Activated CD8-positive, alpha-beta memory T cell treated with anti-CD3 and anti-CD28 coated beads for 4 hours (primary cell): ENCODE results near the gene PTPRJ.
"Not testable (repeated sequence)": the region's sequence is repeated elsewhere in the genome, so short reads cannot be mapped to it uniquely, and the experiment has no call there.

Source experiments
- DNase-seq, 2 donors: peaks; one replicate each; pipeline ENCODE4 v3.0.0-alpha.2; 2020; ENCODE audit warnings: low read depth in 2 of 2

Gene PTPRJ

DNA sequence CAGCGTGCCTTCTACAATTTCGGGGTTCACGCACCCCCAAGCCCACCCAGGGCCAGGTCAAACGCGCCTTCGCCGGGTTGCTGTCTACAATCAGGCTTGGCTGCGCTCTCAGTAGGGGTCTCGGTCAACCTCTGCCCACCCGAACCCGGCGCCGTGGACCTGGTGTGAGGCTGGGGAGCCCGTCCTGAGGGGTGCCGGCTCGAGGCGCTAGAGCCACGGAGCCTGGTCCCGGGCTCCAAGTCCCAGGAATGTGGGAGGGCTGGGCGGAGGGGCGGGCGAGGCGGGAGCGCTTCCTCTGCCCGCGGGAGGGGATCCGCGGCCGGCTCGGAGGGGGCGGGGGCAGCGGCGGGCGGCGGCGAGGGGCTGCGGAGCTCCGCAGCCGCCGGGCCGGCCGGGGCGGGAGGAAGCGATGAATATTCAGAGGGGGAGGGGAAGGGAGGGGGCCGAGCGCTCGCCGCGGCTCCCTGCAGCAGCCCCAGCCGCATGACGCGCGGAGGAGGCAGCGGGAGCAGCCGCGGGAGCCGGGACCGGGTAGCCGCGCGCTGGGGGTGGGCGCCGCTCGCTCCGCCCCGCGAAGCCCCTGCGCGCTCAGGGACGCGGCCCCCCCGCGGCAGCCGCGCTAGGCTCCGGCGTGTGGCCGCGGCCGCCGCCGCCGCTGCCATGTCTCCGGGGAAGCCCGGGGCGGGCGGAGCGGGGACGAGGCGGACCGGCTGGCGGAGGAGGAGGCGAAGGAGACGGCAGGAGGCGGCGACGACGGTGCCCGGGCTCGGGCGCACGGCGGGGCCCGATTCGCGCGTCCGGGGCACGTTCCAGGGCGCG lies at the start of gene PTPRJ:
TSS of gene PTPRJ (plus strand) at position 472 of the 819 bp plus-strand sequence. CDS start 354 bp downstream, outside the sequence.
- peak; percentile 27 to 29 for DNase-seq

DNA sequence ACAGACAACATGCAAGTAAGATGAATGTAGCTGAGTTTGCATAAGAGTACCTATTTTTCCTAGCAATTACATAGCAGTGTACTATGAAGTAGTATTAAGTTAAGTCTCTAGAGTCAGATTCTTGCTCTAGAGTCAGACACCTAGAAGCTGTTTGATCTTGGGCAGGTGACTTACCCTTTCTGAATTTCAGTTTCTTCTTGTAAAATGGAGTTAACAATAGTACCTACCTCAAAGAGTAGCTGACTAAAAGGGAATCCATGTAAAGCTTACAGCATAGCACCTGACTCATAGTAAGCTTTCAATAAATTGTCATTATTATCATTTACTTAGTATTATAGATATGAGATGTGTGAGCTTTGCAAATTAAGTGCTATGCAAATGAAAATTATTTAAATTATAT lies 47.8 kb upstream of the PTPRJ start:
- no peak for DNase-seq

DNA sequence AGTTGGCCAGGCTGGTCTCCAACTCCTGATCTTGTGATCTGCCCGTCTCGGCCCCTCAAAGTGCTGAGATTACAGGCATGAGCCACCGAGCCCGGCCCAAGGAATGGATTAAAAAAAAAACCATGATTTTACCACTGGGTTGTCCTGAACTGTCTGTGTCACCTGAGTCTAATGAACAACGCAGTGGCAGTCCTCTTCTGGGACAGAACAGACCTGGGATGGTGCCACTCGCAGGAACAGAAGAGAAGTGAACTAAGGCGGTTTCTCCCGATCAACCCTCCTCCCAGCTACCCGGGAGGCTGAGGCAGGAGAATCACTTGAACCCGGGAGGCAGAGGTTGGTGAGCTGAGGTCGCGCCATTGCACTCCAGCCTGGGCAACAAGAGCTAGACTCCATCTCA lies 46.6 kb upstream of the PTPRJ start:
- not testable (repeated sequence) for DNase-seq

DNA sequence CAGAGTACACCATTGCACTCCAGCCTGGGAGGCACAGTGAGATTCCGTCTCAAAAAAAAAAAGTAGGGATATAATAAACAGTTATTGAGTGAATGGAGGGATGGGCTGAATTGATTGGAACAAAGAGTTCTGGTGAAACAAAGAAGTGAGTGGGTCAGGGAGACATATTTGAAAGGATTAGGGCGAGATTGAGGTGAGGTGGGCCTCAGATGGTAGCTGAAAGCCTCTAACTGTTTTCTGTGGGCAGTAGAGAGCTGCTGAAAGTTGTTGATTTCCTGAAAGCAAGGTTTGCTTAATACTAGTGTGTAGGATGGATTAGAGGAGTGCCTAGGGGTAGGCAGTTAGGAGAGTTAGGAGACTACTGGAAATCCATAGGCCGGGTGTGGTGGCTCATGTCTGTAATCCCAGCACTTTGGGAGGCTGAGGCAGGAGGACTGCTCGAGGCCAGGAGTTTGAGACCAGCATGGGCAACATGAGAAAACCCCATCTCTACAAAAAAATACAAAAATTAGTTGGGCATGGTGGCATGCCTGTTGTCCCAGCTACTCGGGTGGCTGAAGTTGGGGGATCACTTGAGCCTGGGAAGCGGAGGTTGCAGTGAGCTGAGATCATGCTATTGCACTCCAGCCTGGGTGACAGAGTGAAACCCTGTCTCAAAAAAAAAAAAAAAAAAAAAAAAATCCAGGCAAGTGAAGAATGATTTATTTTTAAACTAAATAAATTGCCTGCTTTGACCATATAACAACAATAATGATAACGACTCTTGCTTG lies 41.4 kb upstream of the PTPRJ start:
- no peak for DNase-seq

DNA sequence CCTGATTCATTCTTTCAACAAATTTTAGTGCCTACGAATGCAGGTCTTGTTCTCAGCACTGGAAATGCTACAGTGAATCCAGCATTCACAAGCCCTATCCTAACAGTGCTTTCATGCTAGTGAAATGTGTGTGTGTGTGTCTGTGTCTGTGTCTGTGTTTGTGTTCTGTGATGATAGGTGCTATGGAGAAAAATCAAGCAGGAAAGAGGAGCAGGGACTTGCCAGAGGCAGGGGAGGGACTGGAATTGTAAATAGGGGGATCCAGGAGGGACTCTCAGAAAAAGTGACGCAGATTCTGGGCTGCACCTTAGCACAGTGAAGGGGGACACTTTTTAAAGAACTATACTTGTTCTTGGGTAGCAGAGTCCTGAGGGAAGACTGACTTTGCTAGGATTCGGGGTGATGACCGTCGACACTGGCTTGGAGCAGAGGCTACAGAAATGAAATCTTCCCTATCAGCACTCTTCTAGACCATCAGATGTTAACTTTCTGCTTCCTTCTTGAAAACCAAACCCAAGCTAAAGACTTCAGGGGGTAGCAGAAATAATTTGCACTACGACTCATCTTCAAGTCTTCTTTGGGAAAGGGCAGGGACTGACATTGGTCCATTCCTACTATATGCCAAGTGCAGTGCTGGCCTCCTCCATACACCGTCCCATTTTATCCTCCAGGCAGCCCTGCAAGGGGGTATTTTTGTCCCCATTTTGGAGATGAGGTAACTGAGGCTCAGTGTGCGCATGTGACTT lies 39.3 kb upstream of the PTPRJ start:
- no peak for DNase-seq

DNA sequence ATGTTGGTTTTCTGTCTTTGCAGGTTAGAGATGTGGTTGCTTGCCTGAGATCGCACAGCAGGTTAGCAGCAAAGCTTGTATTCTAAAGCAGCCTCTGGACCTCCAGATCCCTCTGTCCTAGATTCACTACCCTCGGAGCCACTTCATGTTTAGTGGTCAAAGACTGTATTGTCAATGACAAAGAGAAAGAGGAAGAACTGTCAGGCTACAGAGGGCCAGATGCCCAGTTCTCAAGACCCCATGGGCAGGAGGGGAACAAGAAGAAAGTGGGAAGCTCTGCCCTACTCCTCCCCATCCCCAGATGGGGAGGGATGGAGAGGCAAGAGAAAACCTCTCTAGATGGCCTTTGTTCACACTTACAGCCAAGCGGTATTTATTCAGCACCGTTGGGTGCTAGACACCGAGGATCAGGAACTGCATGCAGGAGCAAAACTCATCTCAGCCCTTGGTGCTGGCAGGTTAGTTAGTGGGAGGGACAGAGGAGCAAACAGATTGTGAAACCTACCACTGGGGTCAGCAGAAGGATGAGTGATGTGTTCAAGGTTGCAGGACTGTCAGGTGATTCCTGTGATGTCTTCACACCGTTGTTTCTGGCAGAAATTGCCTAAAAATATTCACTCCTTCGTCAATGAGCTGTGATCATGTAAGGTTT lies 38.3 kb upstream of the PTPRJ start:
- no peak for DNase-seq

DNA sequence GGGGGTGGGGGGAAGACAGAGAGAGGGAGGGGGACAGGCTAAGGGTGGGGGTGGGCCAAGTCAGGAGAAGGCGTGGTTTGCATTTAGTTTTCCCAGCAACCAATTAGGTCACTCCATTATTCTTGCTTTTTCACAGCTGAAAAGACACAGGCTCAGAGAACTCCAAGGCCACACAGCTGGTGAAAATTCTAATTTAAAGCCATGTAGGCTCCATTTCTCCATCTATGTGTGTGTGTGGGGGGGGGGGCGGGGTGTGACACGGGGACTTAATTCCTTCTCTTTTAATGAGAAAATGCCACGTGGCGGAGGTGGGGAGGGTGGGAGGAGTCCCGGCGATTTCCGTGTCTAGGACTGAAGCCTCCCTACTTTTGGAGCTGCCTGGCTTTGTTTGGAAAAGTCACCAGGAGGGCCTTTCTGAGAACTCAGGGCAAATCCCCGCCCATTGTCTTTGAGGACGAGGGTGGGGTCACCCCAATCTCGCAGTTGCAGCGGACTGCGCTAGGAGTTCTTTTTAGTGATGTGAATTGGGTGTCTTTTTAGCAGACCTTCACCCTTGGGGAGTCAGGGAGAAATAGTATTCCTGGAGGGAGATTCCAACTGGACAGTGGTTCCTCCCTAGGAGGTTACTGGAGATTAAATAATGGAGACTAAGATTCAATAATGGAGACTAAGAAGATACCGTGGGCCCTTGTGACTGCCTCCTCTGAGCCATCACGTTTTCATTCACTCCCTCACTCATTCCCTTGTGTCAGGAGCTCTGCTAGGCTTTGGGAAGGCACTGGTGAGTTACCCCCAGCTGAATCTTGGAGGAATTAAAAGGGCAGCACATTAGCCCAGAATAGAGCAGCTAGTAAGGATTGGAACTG lies 36.4 kb upstream of the PTPRJ start:
- DNase-seq: no peak

DNA sequence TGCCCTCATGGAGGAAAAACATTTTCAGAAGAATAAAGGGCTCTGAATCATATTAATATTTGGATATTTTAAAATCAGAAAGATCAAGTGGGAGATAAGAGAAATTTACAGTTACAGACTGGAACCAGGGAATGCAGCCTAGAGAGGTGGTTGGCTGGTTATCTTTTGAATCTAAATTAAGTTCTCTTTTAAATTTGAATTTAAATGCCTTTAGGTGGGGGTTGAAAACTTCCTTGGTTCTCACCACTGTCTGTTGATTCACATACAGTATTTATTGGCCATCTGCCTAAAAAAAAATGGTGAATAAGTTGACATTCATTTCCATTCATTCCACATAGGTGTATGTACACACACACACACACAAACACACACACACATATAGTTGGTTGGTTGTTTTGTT lies 35.7 kb upstream of the PTPRJ start:
- no peak for DNase-seq

DNA sequence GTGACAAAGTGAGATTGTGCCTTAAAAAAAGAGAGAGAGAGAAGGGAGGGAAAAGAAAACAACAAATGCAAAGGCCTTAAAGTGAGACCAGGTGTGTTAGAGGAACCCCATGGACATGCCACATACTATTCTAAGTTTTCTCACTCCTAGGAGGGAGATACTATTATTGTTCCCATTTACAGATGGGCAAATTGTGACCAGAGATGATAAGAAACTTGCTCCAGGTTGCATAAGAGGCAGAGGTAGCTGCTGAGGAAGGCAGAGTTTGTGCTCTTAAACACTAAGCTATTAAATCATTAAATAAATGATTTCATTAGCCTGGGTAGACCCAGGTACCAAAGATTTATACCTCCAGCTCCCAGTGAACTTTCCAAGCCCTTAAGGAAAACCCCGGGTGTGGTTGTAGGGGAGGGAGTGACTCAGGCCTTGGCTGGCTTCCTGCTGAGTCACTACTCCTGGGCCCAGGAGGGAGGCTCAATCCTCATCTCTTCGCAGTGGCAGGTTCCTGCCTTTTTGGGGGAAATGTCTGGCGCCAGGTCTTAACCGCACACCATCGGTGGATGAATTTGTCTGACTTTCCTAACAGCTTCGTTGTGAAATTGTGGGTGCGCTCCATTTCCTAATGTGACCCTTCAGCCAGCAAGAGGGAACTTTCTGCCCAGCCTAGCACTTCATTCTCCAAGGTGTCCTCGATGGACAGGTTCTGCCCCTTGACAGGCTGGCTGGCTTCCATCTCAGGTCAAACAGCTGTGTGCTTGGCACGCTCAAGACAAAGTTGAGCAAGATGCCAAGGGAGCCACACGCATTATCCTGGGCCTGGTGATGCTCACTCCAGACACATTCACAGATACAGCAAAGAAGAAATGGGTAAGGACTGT lies 33.4 kb upstream of the PTPRJ start:
- no peak for DNase-seq

DNA sequence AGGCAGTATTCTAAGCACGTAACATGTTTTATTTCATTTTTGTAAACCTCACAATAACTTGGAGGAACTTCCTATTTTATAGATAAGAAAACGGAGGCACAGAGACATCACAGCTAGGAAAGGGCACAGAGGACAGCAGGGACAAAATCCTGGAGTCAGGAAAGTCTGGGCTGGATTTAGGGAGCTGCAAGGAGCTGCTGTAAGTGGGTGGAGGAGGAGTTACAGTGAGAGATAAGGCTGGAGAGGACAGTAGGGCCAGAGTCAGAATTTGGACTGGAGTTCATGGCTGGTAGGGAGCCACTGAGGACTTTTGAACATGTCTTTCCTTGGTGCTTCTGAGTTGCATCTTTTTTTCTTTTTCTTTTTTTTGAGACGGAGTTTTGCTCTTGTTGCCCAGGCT lies 32.2 kb upstream of the PTPRJ start:
- no peak for DNase-seq

DNA sequence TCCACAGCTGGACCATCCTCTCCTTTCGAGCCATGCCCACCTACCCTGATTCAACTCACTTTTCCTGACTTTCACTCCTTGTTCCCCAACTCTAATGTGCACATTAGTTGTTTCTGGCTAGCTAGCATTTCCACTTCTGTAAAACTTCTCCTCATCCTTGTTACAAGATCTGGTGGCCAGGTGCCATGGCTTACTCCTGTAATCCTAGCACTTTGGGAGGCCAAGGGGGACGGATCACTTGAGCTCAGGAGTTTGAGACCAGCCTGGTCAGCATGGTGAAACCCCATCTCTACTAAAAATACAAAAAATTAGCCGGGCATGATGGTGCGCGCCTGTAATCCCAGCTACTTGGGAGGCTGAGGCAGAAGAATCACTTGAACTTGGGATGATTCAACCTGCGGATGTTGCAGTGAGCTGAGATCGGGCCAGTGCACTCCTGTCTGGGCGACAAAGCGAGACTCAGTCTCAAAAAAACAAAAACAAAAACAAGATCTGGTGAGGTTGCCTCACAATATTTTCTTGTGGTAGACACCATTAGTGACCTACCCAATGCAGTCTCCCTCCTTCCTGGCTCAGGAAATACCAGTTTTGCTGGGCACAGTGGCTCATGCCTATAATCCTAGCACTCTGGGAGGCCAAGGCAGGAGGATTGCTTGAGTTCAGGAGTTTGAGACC lies 31.2 kb upstream of the PTPRJ start:
- not testable (repeated sequence) for DNase-seq

DNA sequence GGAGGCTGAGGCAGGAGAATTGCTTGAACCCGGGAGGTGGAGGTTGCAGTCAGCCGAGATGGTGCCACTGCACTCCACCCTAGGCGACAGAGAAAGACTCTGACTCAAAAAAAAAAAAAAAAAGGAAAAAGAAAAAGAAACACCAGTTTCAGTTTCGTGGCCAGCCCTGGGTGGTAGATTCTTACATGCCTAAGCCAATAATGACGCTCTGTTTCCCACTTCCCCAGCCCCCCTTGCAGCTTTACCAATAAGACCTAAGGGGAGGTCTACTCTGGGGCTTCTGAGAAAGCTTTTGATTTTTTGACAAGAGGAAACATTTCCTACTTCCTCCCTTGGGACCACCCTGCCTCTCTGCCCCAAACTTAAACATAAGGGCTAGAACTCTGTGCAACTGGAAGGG lies 30.0 kb upstream of the PTPRJ start:
- DNase-seq: peak; percentile 20 to 49

DNA sequence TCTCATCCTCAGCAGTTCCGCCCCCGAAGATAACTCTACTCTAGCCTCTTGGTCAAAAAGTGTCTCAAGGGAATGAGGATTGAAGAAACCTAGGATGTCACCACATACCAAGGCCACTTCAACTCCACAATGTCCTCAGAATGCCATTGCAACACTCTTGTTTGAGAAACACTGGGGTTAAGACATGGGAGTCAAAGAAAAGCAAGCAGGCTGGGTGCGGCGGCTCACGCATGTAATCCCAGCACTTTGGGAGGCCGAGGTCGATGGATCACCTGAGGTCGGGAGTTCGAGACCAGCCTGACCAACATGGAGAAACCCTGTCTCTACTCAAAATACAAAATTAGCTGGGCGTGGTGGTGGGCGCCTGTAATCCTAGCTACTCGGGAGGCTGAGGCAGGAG lies 28.9 kb upstream of the PTPRJ start:
- DNase-seq: not testable (repeated sequence)

DNA sequence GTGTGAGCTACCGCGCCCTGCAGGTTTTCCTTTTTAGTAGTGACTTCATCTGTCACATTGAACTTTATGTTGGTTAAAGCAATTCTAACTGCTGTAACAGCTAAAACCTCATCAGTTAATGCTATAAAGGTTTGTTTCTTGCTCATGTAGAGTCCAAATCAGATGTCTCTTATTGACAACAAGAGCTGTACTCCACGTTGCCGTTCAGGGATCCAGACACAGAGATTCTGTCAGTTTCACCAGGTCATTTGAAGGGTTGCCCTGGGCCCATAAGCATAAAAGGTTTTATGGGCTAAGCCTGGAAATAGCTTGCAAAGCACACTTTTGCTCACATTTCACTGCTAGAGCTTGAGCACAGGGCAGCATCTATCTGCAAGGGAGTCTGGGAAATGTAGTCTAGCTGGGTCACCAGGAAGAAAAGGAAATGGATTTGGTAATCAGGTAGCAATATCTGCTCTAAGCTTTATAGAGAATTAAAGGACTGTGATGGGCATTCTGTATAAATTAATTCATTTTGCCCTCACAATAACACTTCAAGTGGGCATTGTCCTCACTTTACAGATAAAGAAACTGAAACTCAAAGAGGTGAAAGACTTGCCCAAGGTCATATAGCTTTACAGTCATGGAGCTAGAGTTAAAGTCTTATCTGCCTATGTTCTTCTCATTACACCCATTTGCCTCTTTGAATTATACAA lies 25.2 kb upstream of the PTPRJ start:
- no peak for DNase-seq

DNA sequence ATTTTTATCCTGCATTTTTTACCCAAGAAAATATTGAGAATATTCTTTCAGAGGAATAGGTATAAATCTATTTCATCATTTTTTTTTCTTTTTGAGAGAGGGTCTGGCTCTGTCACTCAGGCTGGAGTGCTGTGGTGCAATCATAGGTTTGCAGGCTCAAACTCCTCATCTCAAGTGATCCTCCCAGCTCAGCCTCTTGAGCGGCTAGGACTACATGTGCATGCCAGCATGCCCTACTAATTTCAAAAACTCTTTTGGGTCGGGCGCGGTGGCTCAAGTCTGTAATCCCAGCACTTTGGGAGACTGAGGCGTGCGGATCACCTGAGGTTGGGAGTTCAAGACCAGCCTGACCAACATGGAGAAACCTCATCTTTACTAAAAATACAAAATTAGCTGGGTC lies 20.3 kb upstream of the PTPRJ start:
- no peak for DNase-seq

DNA sequence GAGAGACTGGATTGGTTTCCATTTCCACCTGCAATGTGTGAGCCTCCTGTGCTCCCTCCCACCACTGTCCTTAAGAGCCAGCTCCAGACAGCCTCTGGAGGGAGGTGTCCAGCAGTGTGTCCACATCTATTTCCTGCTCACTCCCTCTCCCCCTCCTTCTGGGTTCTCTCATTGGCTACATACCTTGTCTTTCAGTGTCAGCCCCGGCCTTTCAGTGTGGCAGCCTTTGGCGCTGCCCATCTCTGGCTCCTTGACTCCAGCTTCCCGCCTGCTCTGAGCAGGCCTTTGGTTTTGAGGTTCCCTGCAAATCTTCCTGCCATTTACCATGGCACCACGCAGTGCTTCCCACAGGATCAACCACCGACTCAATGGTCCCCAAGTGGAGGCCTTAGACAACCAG lies 19.0 kb upstream of the PTPRJ start:
- no peak for DNase-seq

DNA sequence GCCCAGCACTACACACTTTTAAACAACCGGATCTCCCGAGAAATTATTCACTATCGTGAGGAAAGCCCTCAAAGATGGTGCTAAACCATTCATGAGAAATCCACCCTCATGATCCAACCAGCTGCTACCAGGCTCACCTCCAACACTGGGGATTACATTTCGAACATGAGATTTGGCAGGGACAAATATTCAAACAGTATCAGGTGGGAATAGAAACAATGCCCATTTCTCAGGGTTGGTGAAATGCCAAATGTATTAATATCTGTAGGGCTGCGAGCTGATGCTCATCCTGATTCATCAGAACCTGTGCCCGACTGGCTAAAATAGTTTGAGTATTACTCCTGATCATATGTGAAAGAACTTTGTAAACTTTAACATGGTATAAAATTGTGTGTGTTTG lies 15.8 kb upstream of the PTPRJ start:
- no peak for DNase-seq

DNA sequence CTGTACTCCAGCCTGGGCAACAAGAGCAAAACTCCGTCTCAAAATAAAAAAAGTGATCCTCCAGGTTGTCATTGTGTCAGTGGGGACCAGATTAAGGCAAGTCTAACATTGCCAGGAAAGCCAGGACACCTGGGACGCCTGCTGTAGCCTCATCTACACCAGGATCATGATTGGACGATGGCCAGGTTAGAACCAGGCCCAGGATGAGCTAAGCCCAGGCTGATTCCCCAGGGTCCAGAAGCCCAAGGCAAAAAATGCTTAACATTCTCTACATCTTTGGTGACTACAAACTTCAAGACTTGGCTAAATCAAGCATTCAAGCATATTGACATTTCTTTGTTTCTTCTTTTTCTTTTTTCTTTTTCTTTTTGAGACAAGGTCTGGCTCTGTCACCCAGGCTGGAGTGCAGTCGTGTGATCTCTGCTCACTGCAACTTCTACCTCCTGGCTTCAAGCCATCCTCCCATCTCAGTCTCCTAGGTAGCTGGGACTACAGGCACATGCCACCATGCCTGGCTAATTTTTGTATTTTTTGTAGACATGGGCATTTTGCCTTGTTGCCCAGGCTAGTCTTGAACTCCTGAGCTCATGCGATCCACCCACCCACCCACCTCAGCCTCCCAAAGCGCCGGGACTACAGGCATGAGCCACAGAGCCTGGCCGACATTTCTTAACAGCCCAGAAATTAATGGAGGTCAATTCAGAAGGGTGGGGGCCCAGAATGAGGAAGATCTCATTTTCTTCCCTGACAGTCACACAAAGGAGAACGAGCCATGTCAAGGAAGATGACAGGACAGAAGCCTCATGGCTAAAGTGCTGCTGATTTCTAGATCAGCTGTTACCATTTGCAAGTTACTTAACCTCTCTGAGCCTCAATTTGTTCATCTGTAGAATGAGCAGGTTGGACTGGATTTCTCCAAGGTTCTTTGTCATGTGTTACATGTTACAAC lies 12.5 kb upstream of the PTPRJ start:
- DNase-seq: no peak
